GM21723 (cell line): ENCODE results near the gene CNTN4.

ENCODE experiments used
- ATAC-seq: cut with Tn5 transposase; IDR thresholded peaks from one replicate; pipeline ENCODE4 v1.9.1; 2021; ENCODE audit warnings: mild to moderate bottlenecking, moderate library complexity; ENCODE audit not compliant: unreplicated experiment

The CNTN4 gene

GRCh38 chr3:2578560-2578959, 479.9 kb downstream of the CNTN4 start:
- ATAC-seq: no peak

DNA sequence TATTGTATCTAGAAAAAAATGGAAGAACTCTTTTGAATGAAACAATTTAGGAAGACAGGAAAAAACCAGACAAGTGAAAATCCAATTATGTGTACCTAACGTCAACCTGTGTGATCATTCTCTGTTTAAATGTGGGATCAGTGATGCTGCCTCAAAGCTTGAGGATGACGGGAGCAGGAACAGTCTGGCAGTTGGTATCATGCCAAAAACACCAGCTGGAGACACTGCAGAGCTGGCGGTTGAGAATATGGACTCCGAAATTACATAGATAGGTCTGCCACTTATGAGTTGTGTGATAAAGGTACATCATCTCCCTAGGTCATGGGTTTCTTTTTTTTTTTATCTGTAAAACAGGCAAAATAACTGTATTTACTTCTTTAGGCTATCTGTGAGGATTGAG, 480.5 kb downstream of the CNTN4 start:
- no peak for ATAC-seq

- ATAC-seq: no peak
Observed at GRCh38 chr3:2583046-2583445, 484.4 kb downstream of the CNTN4 start.

DNA sequence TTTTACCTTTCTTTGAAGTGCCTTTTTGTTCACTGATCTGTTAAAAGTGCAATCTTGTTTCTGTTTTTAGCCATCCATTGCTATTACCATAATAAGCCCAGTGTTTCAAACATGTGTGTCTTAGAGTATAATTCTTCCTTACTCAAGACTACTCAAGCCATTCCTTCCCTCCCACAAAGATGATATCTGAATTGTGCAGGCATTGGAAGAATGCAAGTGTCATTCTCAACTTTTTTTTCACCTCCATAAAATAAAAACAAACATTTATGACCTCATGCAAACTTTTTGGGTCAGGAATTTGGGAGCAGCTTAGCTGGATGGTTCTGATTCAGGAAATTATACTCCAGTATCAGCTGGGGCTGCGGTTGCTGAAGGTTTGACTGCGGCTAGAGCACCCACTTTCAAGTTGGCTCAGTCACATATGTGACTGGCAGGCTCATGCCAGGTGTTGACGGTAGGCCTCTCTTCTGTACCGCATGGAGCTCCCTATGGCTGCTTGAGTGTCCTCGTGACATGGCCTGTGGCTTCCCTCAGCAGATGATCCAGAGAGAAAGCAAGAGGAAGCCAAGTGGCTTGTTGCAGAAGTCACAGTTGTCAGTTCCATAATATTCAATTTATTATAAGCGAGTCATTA, 490.8 kb downstream of the CNTN4 start:
- ATAC-seq: no peak

GRCh38 chr3:2595486-2595885, 496.8 kb downstream of the CNTN4 start:
- ATAC-seq: no peak

GRCh38 chr3:2597615-2598014, 498.9 kb downstream of the CNTN4 start:
- ATAC-seq: no peak

GRCh38 chr3:2599471-2599870, 500.8 kb downstream of the CNTN4 start:
- ATAC-seq: no peak

- no peak for ATAC-seq
Observed at GRCh38 chr3:2603692-2604289, 505.1 kb downstream of the CNTN4 start.

DNA sequence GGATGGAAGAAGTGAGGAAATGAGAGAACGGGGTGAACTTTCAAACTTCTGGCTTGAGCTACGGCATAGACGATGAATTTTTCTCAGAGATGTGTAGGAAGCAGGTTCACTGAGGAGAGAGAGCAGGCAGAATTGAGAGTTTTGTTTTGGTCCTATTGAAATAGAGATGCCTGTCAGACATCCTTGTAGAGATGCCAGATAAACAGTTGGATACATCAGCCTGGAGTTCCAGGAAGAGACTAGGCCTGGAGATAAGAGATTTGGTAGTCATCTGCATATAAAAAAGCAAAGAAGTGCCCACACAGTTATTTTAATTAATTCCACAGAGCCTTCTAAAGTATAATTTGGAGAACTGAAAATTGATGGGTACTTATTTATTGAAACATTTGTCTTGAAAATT, 515.9 kb downstream of the CNTN4 start:
- ATAC-seq: no peak

GRCh38 chr3:2615080-2615479, 516.4 kb downstream of the CNTN4 start:
- ATAC-seq: no peak

GRCh38 chr3:2623436-2623835, 524.8 kb downstream of the CNTN4 start:
- ATAC-seq: no peak

GRCh38 chr3:2628117-2628516, 529.5 kb downstream of the CNTN4 start:
- ATAC-seq: no peak

- no peak for ATAC-seq
Observed at GRCh38 chr3:2635511-2635910, 536.8 kb downstream of the CNTN4 start.

- no peak for ATAC-seq
Observed at GRCh38 chr3:2643606-2644005, 544.9 kb downstream of the CNTN4 start.

- ATAC-seq: no peak
Observed at GRCh38 chr3:2645001-2645400, 546.3 kb downstream of the CNTN4 start.

DNA sequence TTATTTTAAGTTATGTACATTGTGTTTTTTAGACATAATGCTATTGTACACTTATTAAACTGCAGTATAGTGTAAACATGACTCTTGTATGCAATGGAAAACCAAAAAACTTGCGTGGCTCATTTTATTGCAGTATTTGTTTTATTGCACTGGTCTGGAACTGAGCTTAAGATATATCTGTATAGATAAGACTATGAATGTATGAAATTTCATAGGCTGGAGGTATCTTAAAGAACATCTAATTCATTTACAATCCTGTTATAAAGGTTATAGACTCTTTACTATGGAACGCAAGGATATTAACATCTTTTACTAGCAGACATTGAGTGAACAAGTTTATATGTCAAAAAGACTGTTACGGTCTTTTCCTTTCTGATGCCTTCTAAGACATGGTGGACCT, 552.1 kb downstream of the CNTN4 start:
- ATAC-seq: no peak

- no peak for ATAC-seq
Observed at GRCh38 chr3:2652386-2652785, 553.7 kb downstream of the CNTN4 start.

GRCh38 chr3:2653706-2654105, 555.0 kb downstream of the CNTN4 start:
- no peak for ATAC-seq

DNA sequence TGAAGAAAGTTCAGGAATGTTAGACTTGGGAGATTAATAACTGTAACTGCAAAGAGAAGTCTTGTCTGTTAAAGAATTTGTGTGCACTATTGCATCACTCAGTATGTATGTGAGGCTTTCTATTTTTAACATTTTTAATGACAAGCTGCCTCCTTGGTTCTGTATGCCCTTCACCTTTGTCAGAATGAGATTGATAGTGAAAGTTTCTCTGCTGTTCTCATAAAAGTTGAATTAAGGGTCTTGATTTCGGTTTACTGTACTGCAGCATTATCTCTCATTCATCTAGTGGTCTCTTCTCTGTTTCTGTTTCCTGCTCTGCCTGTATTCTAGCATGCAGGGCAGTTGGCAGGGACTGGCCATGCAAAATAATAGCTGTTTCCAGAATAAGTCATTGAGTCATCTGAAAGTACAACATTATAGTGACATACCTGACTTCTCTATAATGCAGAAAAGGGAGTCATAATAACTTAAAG, 556.6 kb downstream of the CNTN4 start:
- no peak for ATAC-seq

DNA sequence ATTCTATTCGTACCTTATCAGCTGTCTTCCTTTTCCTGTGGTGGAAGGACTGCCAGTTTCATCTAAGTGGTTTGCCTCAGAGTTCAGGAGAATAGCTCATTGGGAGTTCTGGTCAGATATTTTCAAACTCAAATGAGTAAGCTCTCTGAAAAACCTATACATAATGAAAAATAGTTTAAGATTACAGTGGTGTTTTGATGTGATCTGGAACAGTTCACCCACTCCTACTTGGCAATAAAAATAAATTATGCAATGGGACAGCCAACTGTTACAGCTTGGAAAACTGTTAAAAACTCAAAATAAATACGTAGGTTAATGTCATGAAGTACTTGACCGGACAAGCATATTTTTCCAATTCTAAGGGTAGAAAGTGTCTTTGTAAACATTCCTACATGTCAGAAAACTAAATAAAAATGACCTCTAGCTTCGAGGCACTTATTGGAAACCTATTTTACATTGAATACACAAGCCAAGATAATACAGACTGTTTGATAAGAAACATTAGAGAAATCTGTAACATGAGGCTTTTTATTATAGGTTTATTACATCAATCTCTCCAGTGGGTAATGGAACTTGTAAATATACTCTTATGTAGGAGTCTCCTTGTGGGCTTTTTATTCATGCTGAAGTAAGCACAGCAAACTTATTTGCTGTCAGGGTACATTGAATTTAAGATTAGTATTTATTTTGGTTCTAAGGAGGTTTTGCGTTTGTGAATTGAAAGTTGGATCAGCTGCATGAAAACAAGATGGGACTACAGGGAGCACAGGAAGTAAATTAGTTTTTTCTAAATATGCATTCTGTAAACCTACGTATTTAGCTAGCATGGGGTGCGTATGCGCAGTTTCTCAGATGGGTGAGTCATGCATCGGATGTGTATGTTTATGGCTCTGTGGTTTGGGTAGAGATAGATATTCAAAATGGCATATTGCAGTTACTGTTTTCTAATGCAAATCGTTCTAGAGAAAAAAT, 558.4 kb downstream of the CNTN4 start:
- no peak for ATAC-seq

- ATAC-seq: no peak
Observed at GRCh38 chr3:2657971-2658370, 559.3 kb downstream of the CNTN4 start.

DNA sequence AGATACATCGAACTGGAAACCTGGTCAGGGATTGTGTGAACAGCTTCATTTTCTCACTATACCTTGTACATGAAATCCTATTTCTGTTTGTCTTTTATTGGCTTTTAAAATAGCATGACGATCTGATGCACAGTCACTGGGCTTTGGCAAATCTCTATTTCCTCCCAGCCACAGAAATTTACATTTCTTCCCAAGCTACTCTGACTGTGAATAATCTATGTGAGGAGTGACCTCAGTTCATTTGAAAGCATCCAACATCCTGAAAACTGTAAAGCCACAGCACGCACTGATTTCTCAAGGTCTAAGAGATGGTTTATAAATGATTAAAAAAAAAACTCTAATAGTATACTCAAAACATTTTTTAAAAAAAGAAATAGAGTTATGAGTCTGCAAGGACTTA, 561.2 kb downstream of the CNTN4 start:
- no peak for ATAC-seq
